ENCODE measurements around the gene UGT1A3.
"Not testable (repeated sequence)": the region's sequence is repeated elsewhere in the genome, so short reads cannot be mapped to it uniquely, and the experiment has no call there.

The UGT1A3 gene

DNA sequence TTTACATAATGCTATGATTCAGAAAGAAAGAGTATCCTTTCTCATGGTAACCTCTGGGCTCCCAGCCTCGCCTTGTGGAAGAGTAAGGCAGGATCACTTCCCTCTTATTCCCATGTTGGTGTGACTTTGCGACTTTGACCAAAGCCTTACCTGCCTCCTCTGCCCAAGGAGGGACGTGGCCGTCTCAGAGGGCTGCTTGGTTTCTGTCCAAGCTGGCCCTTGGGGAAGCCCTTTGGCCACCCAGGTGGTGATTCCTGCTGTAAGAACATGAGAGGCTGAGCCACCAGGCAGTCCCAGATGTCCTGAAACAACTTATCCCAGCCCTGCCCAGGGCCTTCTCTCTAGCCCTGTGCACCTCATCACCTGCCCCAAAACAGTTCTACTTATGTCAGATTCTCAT lies 30.1 kb upstream of the UGT1A3 start:
- Mint-ChIP-seq H3K9me3 (no peaks in the 10 kb centered on the region), H3K4me3 (no peak overlapping the region), H3K4me1 (no peaks in the 10 kb centered on the region), H3K27me3 (peaks cover 3% of the 10 kb centered on the region), H3K27ac (no peak overlapping the region), H3K36me3 (no peaks in the 10 kb centered on the region)
- DNase-seq (ENCODE audit: low spot score in 2 of 2): no peak
- no peak for ATAC-seq (ENCODE audit: low read depth)

DNA sequence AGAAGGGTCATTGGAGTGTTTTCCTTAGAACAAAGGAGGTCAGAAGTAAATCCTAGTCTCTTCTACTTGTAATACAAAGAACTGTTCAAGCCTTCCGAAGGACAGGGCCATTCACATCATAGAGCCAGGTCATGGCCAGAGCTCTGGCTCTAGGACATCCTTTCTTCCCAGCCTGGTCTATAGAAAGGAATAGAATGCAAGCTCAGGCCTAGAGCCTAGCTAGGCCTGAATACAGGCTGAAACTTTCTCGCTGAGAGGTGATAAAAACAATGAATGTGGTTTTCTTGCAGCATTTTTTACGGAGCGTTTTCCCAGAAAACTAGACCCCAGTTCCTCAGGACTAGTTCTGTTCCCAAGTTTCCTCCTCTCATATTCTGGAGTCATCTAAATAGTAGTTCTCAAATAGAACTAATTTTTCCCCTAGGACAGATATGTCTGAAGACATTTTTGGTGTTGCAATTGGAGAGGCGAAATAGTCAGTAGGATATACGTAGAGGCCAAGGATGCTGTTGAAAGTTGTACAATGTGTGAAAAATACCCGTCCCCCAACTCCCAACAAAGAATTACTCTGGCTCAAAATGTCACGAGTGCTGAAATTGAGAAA lies 29.3 kb upstream of the UGT1A3 start:
- H3K4me3 Mint-ChIP-seq: no peak overlapping the region
- peaks cover 3% of the 10 kb centered on the region for H3K9me3 Mint-ChIP-seq
- DNase-seq (ENCODE audit: low spot score in 2 of 2): no peak
- no peak for ATAC-seq (ENCODE audit: low read depth)
- H3K36me3 Mint-ChIP-seq: no peaks in the 10 kb centered on the region
- no peak overlapping the region for H3K27ac Mint-ChIP-seq
- no peaks in the 10 kb centered on the region for H3K4me1 Mint-ChIP-seq
- H3K27me3 Mint-ChIP-seq: peaks cover 3% of the 10 kb centered on the region

DNA sequence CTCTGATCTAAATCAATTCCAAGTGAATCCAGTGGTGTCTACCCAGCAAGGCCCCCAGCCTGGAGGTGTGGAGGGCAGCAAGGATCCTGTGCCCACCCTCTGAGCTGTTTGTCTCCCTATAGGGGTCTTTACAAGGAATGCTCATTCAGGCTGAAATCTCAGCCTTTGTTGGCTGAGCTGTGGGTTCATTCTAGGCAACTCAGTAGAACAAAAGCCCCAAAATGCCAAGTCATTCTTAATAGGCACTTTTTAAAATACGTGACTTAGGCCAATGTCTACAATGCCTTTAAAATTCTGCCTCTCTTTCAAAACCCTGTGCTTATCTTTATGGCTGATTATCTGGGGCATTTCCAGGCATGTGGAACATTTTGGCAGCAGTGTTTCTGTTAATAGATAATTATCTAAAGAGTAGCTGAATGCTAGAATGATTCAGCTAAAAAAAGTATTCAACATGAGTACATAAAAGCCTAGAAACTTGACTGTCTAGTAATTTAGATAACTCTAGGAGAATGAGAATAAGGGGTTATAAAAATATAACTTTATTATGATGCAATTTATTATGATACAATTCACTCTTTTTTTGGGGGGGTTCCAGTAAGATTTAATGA lies 28.7 kb upstream of the UGT1A3 start:
- Mint-ChIP-seq H3K4me3 (no peak overlapping the region), H3K9me3 (peaks cover 3% of the 10 kb centered on the region), H3K4me1 (no peaks in the 10 kb centered on the region), H3K27ac (no peak overlapping the region), H3K36me3 (no peaks in the 10 kb centered on the region), H3K27me3 (peaks cover 3% of the 10 kb centered on the region)
- ATAC-seq (ENCODE audit: low read depth) (no peak), DNase-seq (ENCODE audit: low spot score in 2 of 2) (no peak)

DNA sequence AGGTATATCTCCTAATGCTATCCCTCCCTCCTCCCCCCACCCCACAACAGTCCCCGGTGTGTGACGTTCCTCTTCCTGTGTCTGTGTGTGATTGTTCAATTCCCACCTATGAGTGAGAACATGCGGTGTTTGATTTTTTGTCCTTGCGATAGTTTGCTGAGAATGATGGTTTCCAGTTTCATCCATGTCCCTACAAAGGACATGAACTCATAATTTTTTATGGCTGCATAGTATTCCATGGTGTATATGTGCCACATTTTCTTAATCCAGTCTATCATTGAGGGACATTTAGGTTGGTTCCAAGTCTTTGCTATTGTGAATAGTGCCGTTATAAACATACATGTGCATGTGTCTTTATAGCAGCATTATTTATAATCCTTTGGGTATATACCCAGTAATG lies 28.0 kb upstream of the UGT1A3 start:
- not testable (repeated sequence) for H3K9me3 Mint-ChIP-seq; ATAC-seq (ENCODE audit: low read depth); H3K36me3 Mint-ChIP-seq; H3K27me3 Mint-ChIP-seq; H3K27ac Mint-ChIP-seq; H3K4me3 Mint-ChIP-seq; DNase-seq (ENCODE audit: low spot score in 2 of 2); H3K4me1 Mint-ChIP-seq

DNA sequence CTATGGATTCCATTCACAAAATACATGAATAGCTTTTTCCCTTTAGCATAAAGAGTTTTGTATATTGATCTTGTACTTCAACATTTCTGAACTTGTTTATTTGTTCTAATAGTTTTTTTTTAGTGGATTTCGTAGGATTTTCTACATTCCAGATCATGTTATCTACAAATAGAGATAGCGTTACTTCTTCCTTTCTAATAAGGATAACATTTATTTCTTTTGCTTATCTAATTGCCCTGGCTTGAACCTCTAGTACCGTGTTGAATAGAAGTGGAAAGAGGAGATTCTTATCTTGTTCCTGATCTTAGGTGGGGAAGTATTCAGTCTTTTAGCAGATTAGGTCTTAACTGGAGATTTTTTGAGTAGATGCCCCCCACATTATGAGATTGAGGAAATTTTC lies 26.6 kb upstream of the UGT1A3 start:
- H3K4me3 Mint-ChIP-seq: no peak overlapping the region
- H3K36me3 Mint-ChIP-seq: no peaks in the 10 kb centered on the region
- H3K27ac Mint-ChIP-seq: no peak overlapping the region
- DNase-seq (ENCODE audit: low spot score in 2 of 2) (no peak), ATAC-seq (ENCODE audit: low read depth) (no peak)
- peaks cover 4% of the 10 kb centered on the region for H3K27me3 Mint-ChIP-seq
- H3K4me1 Mint-ChIP-seq: no peaks in the 10 kb centered on the region
- H3K9me3 Mint-ChIP-seq: peaks cover 3% of the 10 kb centered on the region

DNA sequence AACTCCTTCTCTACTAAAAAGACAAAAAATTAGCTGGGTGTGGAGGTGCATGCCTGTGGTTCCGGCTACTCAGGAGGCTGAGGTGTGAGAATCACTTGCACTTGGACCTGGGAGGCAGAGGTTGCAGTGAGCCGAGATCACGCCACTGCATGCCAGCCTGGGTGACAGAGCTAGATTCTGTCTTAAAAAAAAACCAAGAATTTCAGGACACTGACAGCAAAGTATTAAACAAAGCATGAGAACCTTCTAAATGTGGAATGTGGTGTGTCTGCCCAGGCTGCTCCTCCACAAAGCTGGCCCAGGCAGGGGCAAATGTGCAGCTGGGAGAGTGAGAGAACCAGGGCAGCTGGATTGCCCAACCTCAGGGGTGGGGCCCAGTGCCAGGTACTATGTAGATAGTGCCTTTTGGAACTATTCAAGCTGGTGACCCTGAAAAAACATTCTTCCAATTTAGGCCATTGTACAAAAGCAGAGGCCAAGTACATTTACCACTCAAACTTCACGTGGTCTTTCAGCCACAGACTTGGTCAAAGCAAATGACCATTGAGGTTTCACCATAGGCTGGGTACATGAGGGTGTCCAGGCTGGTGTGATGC lies 22.8 kb upstream of the UGT1A3 start:
- no peak for DNase-seq (ENCODE audit: low spot score in 2 of 2)
- Mint-ChIP-seq H3K9me3 (peaks cover 3% of the 10 kb centered on the region), H3K27ac (no peak overlapping the region), H3K36me3 (no peaks in the 10 kb centered on the region), H3K27me3 (peaks cover 8% of the 10 kb centered on the region), H3K4me1 (no peaks in the 10 kb centered on the region), H3K4me3 (no peak overlapping the region)
- ATAC-seq (ENCODE audit: low read depth): no peak

DNA sequence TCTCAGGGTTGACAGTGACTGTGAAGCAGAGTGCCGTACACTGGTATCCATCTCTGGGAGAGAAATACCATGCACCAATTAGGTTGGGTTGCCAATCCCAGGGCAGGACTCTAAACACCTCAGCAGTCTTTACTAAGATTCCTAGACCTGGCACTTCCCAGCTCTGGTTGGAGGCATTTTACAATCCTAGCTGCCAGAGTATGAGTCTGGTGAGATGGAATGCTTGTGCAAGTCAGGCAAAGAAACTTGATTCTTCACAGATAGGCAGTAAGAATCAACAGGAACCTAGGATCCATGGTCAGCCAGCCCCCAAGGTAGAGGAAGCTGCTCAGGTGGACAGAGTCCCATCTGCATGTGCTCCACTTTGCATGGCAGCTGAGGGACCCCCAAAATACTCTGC lies 22.1 kb upstream of the UGT1A3 start:
- H3K27me3 Mint-ChIP-seq: peaks cover 11% of the 10 kb centered on the region
- ATAC-seq (ENCODE audit: low read depth): no peak
- H3K36me3 Mint-ChIP-seq: no peaks in the 10 kb centered on the region
- DNase-seq (ENCODE audit: low spot score in 2 of 2): no peak
- no peak overlapping the region for H3K4me3 Mint-ChIP-seq
- H3K4me1 Mint-ChIP-seq: peaks cover 5% of the 10 kb centered on the region
- peaks cover 3% of the 10 kb centered on the region for H3K9me3 Mint-ChIP-seq
- no peak overlapping the region for H3K27ac Mint-ChIP-seq

DNA sequence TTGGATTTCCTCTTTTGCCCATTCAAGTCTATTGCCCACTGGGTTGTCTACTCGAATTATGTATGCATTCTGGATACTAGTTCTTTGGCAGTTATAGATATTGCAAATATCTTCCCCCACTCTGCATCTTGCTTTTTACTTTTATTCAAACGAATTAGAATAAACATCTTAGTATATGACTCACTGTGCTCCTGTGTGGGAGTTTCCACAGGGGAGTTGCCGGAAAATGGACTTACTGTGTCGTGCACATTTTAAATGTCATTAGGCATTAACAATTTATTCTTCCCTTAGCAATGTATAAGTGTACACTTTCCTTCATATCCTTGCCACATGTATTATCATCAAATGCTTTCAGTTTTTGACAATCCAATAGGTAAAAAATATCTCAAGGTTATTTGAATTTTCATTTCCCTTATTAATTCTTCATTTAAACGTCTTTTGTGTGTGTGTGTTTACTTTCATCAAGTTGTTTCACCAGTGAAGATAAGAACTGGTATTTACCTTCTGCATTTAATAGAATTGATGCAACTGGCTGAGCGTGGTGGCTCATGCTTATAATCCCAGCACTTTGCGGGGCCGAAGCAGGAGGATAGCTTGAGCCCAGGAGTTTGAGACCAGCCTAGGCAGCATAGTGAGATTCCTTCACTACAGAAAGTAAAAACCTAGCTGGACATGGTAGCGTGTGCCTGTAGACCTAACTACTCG lies 20.8 kb upstream of the UGT1A3 start:
- no peak overlapping the region for H3K27ac Mint-ChIP-seq

DNA sequence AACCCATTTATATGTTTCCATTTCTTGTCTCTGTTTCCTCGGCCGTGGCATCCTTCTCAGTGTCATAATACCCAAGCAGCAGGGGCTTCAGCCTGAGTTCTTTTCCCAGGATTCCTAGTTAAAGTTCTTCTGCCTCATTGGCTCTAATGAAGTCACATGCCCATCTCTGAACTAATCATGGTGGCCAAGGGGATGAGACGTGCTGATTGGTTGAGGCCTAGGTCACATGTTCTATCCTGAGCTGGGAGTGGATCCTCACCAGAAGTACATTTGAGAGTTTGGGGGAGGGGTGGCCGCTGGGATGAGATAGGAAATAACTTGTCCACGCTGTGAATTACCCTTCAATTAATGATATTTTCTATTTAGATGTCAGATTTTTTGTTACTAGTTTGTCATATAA lies 19.9 kb upstream of the UGT1A3 start:
- Mint-ChIP-seq H3K4me1 (peaks cover 6% of the 10 kb centered on the region), H3K9me3 (peaks cover 3% of the 10 kb centered on the region), H3K27ac (no peak overlapping the region), H3K27me3 (peaks cover 12% of the 10 kb centered on the region), H3K36me3 (no peaks in the 10 kb centered on the region), H3K4me3 (no peak overlapping the region)
- DNase-seq (ENCODE audit: low spot score in 2 of 2): no peak
- no peak for ATAC-seq (ENCODE audit: low read depth)

More for the DNA sequence above, 20.8 kb upstream of the UGT1A3 start:
- Mint-ChIP-seq H3K36me3 (no peaks in the 10 kb centered on the region), H3K27me3 (peaks cover 11% of the 10 kb centered on the region), H3K4me3 (no peak overlapping the region), H3K4me1 (peaks cover 6% of the 10 kb centered on the region), H3K9me3 (peaks cover 3% of the 10 kb centered on the region)
- DNase-seq (ENCODE audit: low spot score in 2 of 2): no peak
- no peak for ATAC-seq (ENCODE audit: low read depth)

DNA sequence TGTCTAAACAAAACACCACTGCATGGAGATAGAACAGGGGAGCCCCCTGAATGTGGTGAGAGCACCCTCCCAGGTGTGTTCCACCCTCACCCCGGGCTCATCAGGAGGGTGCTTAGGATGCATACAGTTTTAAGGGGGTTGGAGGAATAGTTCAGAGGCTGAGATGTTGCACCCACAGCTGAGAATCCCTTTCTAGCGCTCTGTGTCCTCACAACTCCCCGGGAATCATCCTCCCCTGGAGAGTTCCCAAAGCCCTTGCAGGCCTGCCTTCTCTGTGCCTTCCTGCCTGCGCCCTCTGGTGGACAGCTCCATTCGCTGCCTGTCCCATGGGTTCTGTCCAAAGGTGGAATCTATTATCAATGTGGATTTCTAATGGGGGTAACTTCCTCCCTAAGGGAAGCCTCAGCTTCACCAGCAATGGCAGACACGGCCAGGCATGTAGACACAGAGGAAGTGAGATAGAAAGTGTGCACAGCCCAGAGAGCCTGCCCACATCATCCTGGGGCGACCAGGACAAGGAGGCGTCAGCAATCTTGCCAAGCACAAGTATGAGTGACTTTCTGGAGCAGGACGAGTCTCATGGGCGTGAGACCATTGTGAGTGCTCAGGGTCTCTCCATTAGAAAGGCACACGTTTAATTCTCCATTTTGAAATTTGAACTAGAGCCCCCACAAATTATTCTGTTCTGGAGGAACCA lies 17.4 kb upstream of the UGT1A3 start:
- peak; percentile 64 to 71 for DNase-seq (ENCODE audit: low spot score in 2 of 2)
- H3K9me3 Mint-ChIP-seq: no peaks in the 10 kb centered on the region

DNA sequence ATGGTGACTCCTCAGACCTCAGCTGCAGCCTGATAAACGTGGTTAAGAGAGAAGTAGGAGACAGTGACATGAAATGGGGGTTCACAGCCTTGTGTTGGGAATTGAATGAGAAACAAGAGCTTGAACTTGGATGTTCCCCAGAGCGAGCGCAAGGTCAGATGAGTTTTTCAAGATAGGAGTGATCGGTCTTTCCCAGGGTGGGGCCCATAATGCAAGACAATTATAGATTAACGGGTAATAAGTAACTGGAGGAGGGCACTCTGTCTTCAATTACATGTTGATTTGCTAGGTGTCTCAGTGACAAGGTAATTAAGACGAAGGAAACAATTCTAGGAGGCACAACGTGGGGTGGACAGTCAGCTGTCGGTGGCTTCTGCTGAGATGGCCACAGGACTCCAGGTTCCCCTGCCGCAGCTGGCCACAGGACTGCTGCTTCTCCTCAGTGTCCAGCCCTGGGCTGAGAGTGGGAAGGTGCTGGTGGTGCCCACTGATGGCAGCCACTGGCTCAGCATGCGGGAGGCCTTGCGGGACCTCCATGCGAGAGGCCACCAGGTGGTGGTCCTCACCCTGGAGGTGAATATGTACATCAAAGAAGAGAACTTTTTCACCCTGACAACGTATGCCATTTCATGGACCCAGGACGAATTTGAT lies 16.1 kb upstream of the UGT1A3 start, which contains the start of gene UGT1A5:
TSS of gene UGT1A5 (plus strand) at position 297 of the 651 bp plus-strand sequence. CDS start at position 382, 85 bp downstream.
- no peak within 1 kb of the TSS for H3K4me3 Mint-ChIP-seq
- H3K9me3 Mint-ChIP-seq: no peaks in the 10 kb centered on the region
- ATAC-seq (ENCODE audit: low read depth) (no peak), DNase-seq (ENCODE audit: low spot score in 2 of 2) (no peak)
- H3K4me1 Mint-ChIP-seq: peaks cover 6% of the 10 kb centered on the region
- no peak within 1 kb of the TSS for H3K27ac Mint-ChIP-seq
- no peaks in the 10 kb centered on the region for H3K36me3 Mint-ChIP-seq
- H3K27me3 Mint-ChIP-seq: peaks cover 14% of the 10 kb centered on the region

More for the DNA sequence above, 17.4 kb upstream of the UGT1A3 start:
- H3K4me1 Mint-ChIP-seq: peaks cover 6% of the 10 kb centered on the region
- peak; percentile 76 for ATAC-seq (ENCODE audit: low read depth)
- H3K36me3 Mint-ChIP-seq: no peaks in the 10 kb centered on the region
- H3K4me3 Mint-ChIP-seq: no peak overlapping the region
- H3K27me3 Mint-ChIP-seq: peaks cover 16% of the 10 kb centered on the region
- H3K27ac Mint-ChIP-seq: no peak overlapping the region

DNA sequence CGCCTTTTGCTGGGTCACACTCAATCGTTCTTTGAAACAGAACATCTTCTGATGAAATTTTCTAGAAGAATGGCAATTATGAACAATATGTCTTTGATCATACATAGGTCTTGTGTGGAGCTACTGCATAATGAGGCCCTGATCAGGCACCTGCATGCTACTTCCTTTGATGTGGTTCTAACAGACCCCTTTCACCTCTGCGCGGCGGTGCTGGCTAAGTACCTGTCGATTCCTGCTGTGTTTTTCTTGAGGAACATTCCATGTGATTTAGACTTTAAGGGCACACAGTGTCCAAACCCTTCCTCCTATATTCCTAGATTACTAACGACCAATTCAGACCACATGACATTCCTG lies 15.6 kb upstream of the UGT1A3 start:
- no peak for ATAC-seq (ENCODE audit: low read depth)
- Mint-ChIP-seq H3K4me3 (no peak overlapping the region), H3K9me3 (no peaks in the 10 kb centered on the region), H3K36me3 (no peaks in the 10 kb centered on the region), H3K27ac (no peak overlapping the region), H3K4me1 (peaks cover 6% of the 10 kb centered on the region), H3K27me3 (peaks cover 16% of the 10 kb centered on the region)
- no peak for DNase-seq (ENCODE audit: low spot score in 2 of 2)

DNA sequence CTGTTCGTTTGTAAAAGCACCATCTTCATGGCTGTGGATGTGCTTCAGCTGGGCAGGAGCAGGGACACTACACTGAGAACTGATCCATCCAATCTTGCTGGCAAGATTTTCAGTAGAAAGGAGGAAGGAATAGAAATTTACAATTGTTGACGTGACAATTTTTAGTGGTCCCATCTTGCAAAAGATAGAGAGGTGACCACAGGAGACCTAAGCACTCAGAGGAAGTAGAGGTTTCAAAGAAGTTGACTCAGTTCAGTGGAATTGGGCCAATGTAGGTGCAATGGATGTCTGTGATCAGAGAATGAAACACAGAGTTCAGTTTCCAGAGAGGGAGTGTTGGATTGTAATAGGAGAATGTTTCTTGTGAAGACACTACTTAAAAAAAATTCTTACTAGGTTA lies 14.7 kb upstream of the UGT1A3 start:
- no peak for ATAC-seq (ENCODE audit: low read depth)
- H3K27ac Mint-ChIP-seq: no peak overlapping the region
- no peaks in the 10 kb centered on the region for H3K36me3 Mint-ChIP-seq
- peaks cover 16% of the 10 kb centered on the region for H3K27me3 Mint-ChIP-seq
- H3K4me1 Mint-ChIP-seq: peaks cover 6% of the 10 kb centered on the region
- DNase-seq (ENCODE audit: low spot score in 2 of 2): no peak
- H3K4me3 Mint-ChIP-seq: no peak overlapping the region
- no peaks in the 10 kb centered on the region for H3K9me3 Mint-ChIP-seq
